HUES64 (cell line): ENCODE measurements around the gene TBC1D22A.
A peak's percentile ranks its signal among the peaks of the same experiment; 100 is the strongest.
"Not testable (repeated sequence)": the region's sequence is repeated elsewhere in the genome, so short reads cannot be mapped to it uniquely, and the experiment has no call there.

Source experiments
- H3K27ac ChIP-seq: 2 replicates; pipeline ENCODE4 v1.7.0; 2013; ENCODE audit warnings: low read depth, low read length, inconsistent platforms
- H3K27me3 ChIP-seq: 2 replicates; pipeline ENCODE4 v1.6.1; 2013; ENCODE audit warnings: mild to moderate bottlenecking, low read length; ENCODE audit not compliant: insufficient read depth
- H3K36me3 ChIP-seq: 2 replicates; pipeline ENCODE4 v1.6.1; 2013; ENCODE audit warnings: mild to moderate bottlenecking, low read length; ENCODE audit not compliant: insufficient read depth
- H3K4me1 ChIP-seq: 2 replicates; pipeline ENCODE4 v1.6.1; 2013; ENCODE audit warnings: mild to moderate bottlenecking, low read length, moderate library complexity; ENCODE audit not compliant: insufficient read depth
- H3K4me3 ChIP-seq: 2 replicates; pipeline ENCODE4 v1.5.1; 2013; ENCODE audit warnings: mild to moderate bottlenecking, low read length, moderate library complexity
- H3K9ac ChIP-seq: 2 replicates; pipeline ENCODE4 v1.6.1; 2013; ENCODE audit warnings: mild to moderate bottlenecking, low read depth, low read length
- H3K9me3 ChIP-seq: 2 replicates; pipeline ENCODE4 v1.6.1; 2013; ENCODE audit warnings: low read depth, low read length; ENCODE audit not compliant: insufficient read depth
- WGBS: fragments of 150-250, 120-280 bp; methylation state at CpG from one replicate; pipeline ENCODE4 v1.1.7; 2013; ENCODE audit warnings: missing lambda C conversion rate; 5-methylcytosine and 5-hydroxymethylcytosine counted together

TBC1D22A gene

GRCh38 chr22:47046411-47047065, 284.1 kb downstream of the TBC1D22A start:
- Histone ChIP-seq H3K9me3 (no peaks in the 10 kb centered on the region), H3K27ac (no peak overlapping the region), H3K4me1 (peaks cover 3% of the 10 kb centered on the region; the same call in 1 of the 2 replicates), H3K4me3 (no peak overlapping the region), H3K36me3 (no peaks in the 10 kb centered on the region), H3K27me3 (no peaks in the 10 kb centered on the region), H3K9ac (no peak overlapping the region)
- 76% methylated on average over 10 of the region's 10 CpGs for WGBS

GRCh38 chr22:47047321-47048122, 285.1 kb downstream of the TBC1D22A start:
- Histone ChIP-seq H3K36me3 (no peaks in the 10 kb centered on the region), H3K4me1 (peaks cover 6% of the 10 kb centered on the region; the same call in 1 of the 2 replicates), H3K4me3 (no peak overlapping the region), H3K27ac (no peak overlapping the region), H3K9me3 (no peaks in the 10 kb centered on the region), H3K9ac (no peak overlapping the region), H3K27me3 (no peaks in the 10 kb centered on the region)
- 94% methylated on average over 13 of the region's 13 CpGs for WGBS

GRCh38 chr22:47048123-47049077, 285.9 kb downstream of the TBC1D22A start:
- WGBS, result 89% methylated on average over 20 of the region's 20 CpGs
- H3K4me1 ChIP-seq, result peaks cover 6% of the 10 kb centered on the region; the same call in 1 of the 2 replicates
- no peak overlapping the region for H3K9ac ChIP-seq
- no peak overlapping the region for H3K4me3 ChIP-seq
- no peaks in the 10 kb centered on the region for H3K9me3 ChIP-seq
- no peak overlapping the region for H3K27ac ChIP-seq
- H3K36me3 ChIP-seq, result no peaks in the 10 kb centered on the region
- no peaks in the 10 kb centered on the region for H3K27me3 ChIP-seq

- Histone ChIP-seq H3K4me1 (peaks cover 6% of the 10 kb centered on the region; the same call in 1 of the 2 replicates), H3K4me3 (no peak overlapping the region), H3K9me3 (no peaks in the 10 kb centered on the region), H3K27me3 (no peaks in the 10 kb centered on the region), H3K36me3 (no peaks in the 10 kb centered on the region), H3K9ac (no peak overlapping the region), H3K27ac (no peak overlapping the region)
- WGBS, result 96% methylated on average over 17 of the region's 17 CpGs
Measured at GRCh38 chr22:47049078-47049624, 286.7 kb downstream of the TBC1D22A start.

- H3K9ac ChIP-seq, H3K9me3 ChIP-seq, H3K4me1 ChIP-seq, H3K4me3 ChIP-seq, H3K27me3 ChIP-seq, H3K36me3 ChIP-seq, H3K27ac ChIP-seq: not testable (repeated sequence)
- WGBS, result 92% methylated on average over 17 of the region's 17 CpGs
Measured at GRCh38 chr22:47049736-47050400, 287.4 kb downstream of the TBC1D22A start.

- H3K4me1 ChIP-seq, result peaks cover 6% of the 10 kb centered on the region; the same call in 1 of the 2 replicates
- no peaks in the 10 kb centered on the region for H3K27me3 ChIP-seq
- H3K9ac ChIP-seq, result no peak overlapping the region
- no peak overlapping the region for H3K27ac ChIP-seq
- H3K4me3 ChIP-seq, result no peak overlapping the region
- WGBS, result 88% methylated on average over 20 of the region's 20 CpGs
- H3K9me3 ChIP-seq, result no peaks in the 10 kb centered on the region
- H3K36me3 ChIP-seq, result no peaks in the 10 kb centered on the region
Measured at GRCh38 chr22:47050401-47051051, 288.1 kb downstream of the TBC1D22A start.

- Histone ChIP-seq H3K36me3 (no peaks in the 10 kb centered on the region), H3K4me3 (no peak overlapping the region), H3K4me1 (peaks cover 6% of the 10 kb centered on the region; the same call in 1 of the 2 replicates), H3K9me3 (no peaks in the 10 kb centered on the region), H3K27ac (no peak overlapping the region), H3K9ac (no peak overlapping the region), H3K27me3 (no peaks in the 10 kb centered on the region)
- 72% methylated on average over 20 of the region's 20 CpGs for WGBS
Measured at GRCh38 chr22:47051441-47052071, 289.1 kb downstream of the TBC1D22A start.

- Histone ChIP-seq H3K4me3 (no peak overlapping the region), H3K9me3 (no peaks in the 10 kb centered on the region), H3K27ac (no peak overlapping the region), H3K4me1 (peaks cover 6% of the 10 kb centered on the region; the same call in 1 of the 2 replicates), H3K27me3 (no peaks in the 10 kb centered on the region), H3K36me3 (no peaks in the 10 kb centered on the region), H3K9ac (no peak overlapping the region)
- 92% methylated on average over 19 of the region's 19 CpGs for WGBS
Measured at GRCh38 chr22:47052236-47053012, 290.0 kb downstream of the TBC1D22A start.

GRCh38 chr22:47053013-47053725, 290.7 kb downstream of the TBC1D22A start:
- H3K4me3 ChIP-seq, result no peak overlapping the region
- peaks cover 6% of the 10 kb centered on the region; the same call in 1 of the 2 replicates for H3K4me1 ChIP-seq
- H3K27ac ChIP-seq, result peak overlapping the region; percentile 29; the same call in 1 of the 2 replicates
- no peaks in the 10 kb centered on the region for H3K9me3 ChIP-seq
- no peaks in the 10 kb centered on the region for H3K27me3 ChIP-seq
- 93% methylated on average over 14 of the region's 14 CpGs for WGBS
- no peaks in the 10 kb centered on the region for H3K36me3 ChIP-seq
- H3K9ac ChIP-seq, result no peak overlapping the region
